ENCODE results near the gene CAPN1.

DNA sequence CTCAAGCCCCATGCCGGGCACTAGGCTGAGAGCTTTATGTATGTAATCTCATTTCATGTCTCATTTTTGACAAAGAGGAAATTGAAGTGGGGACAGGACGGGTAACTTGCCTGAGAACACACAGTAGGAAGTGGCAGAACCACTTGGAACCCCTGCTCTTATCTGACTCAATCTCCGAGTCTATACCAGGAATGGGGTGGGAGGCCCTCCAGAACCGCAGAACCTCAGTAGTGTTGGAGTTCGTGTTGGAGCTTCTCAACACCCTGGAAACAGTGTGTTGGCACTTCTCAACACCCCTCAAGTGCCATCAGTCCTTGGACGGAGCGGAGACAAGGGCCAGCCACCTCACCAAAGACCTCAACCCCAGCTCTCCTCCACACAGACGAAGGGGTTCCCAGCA, 41.3 kb downstream of the CAPN1 start:
- TF ChIP-seq, protein P1, sequence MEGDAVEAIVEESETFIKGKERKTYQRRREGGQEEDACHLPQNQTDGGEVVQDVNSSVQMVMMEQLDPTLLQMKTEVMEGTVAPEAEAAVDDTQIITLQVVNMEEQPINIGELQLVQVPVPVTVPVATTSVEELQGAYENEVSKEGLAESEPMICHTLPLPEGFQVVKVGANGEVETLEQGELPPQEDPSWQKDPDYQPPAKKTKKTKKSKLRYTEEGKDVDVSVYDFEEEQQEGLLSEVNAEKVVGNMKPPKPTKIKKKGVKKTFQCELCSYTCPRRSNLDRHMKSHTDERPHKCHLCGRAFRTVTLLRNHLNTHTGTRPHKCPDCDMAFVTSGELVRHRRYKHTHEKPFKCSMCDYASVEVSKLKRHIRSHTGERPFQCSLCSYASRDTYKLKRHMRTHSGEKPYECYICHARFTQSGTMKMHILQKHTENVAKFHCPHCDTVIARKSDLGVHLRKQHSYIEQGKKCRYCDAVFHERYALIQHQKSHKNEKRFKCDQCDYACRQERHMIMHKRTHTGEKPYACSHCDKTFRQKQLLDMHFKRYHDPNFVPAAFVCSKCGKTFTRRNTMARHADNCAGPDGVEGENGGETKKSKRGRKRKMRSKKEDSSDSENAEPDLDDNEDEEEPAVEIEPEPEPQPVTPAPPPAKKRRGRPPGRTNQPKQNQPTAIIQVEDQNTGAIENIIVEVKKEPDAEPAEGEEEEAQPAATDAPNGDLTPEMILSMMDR (IDR thresholded peaks at IDR 0.05; ENCODE audit: insufficient read depth, low read depth, low read length) = no peak
- no peak for TF ChIP-seq EZH2 (IDR thresholded peaks at IDR 0.05; ENCODE audit: insufficient read depth, low read length)
